H1 (cell line): Measurements from ENCODE around the gene PKN3. TPM values are rescaled to one million over a fixed set of nuclear protein-coding genes. Genes with fewer than 3 reads are reported as not detected.

ENCODE experiments used
- CTCF ChIA-PET: fragments of 300-600 bp; sonication (Branson Sonifier 250); formaldehyde crosslinking; loops from one replicate; lab custom pipeline; 2021; ENCODE audit not compliant: partially characterized antibody; lab: Charles Lee
- POLR2A ChIA-PET: fragments of 300-600 bp; sonication (Branson Sonifier 250); formaldehyde crosslinking; loops from one replicate; lab custom pipeline; 2021; ENCODE audit warnings: inconsistent platforms; ENCODE audit not compliant: partially characterized antibody; lab: Charles Lee
- DNase-seq, 2 experiments: peaks; one replicate each; pipeline versions ENCODE4 v3.0.0 to v3.0.0-alpha.2; 2010 to 2022; ENCODE audit warnings: low spot score in 2 of 2, low read depth in 1 of 2, mixed read lengths in 1 of 2
- FAIRE-seq: peaks from 2 replicates; lab custom pipeline; 2011; peaks lifted over from hg19 to GRCh38; lab: Jason Lieb, UNC
- H2AFZ ChIP-seq: 2 replicates; pipeline ENCODE4 v1.8.1; 2012; ENCODE audit warnings: low read length, inconsistent platforms
- H2AK5ac ChIP-seq: 2 replicates; pipeline ENCODE4 v1.6.1; 2013; ENCODE audit warnings: low read depth, low read length
- H2BK120ac ChIP-seq: replicated peaks from 2 replicates; pipeline ENCODE3; 2013; ENCODE audit warnings: low read depth, low read length, inconsistent platforms
- H2BK12ac ChIP-seq: 2 replicates; pipeline ENCODE4 v1.6.1; 2013; ENCODE audit warnings: low read depth, low read length
- H2BK15ac ChIP-seq: 2 replicates; pipeline ENCODE4 v1.6.1; 2013; ENCODE audit warnings: low read length
- H2BK20ac ChIP-seq: 2 replicates; pipeline ENCODE4 v1.6.1; 2013; ENCODE audit warnings: low read length
- H2BK5ac ChIP-seq: 2 replicates; pipeline ENCODE4 v1.6.1; 2013; ENCODE audit warnings: low read depth, low read length
- H3K14ac ChIP-seq: 2 replicates; pipeline ENCODE4 v1.6.1; 2013; ENCODE audit warnings: inconsistent platforms; ENCODE audit not compliant: insufficient read length
- H3K18ac ChIP-seq: 2 replicates; pipeline ENCODE4 v1.6.1; 2013; ENCODE audit warnings: low read length; ENCODE audit errors: extremely low read depth
- H3K23ac ChIP-seq: 2 replicates; pipeline ENCODE4 v1.6.1; 2013; ENCODE audit warnings: inconsistent platforms; ENCODE audit not compliant: insufficient read length
- H3K23me2 ChIP-seq: 2 replicates; pipeline ENCODE4 v1.6.1; 2013; ENCODE audit warnings: low read depth, low read length
- H3K27ac ChIP-seq: 2 replicates; pipeline ENCODE4 v1.6.1; 2011; ENCODE audit warnings: low read depth, low read length, inconsistent platforms
- H3K27me3 ChIP-seq, 4 experiments: replicated peaks in 1 of 4; 1 replicate in 1 of 4; 2 replicates in 3 of 4; pipeline versions ENCODE4 v1.6.1 to v1.8.1; 2011 to 2013; ENCODE audit warnings: low read length in 3 of 4, mild to moderate bottlenecking in 3 of 4, inconsistent platforms in 2 of 4, mixed read lengths in 2 of 4, moderate library complexity in 1 of 4; ENCODE audit not compliant: control insufficient read depth in 3 of 4, insufficient read depth in 3 of 4; ENCODE audit errors: extremely low read depth in 1 of 4
- H3K36me3 ChIP-seq, 4 experiments: 2 replicates each; pipeline versions ENCODE4 v1.6.1 to v1.8.1; 2011 to 2013; ENCODE audit warnings: mild to moderate bottlenecking in 4 of 4, low read length in 3 of 4, moderate library complexity in 2 of 4, control low read depth in 1 of 4, inconsistent platforms in 1 of 4; ENCODE audit not compliant: insufficient read depth in 4 of 4, control insufficient read depth in 2 of 4
- H3K4ac ChIP-seq: replicated peaks from 2 replicates; pipeline ENCODE3; 2013; ENCODE audit warnings: low read length, low read depth, mixed read lengths, inconsistent platforms; ENCODE audit not compliant: insufficient read length
- H3K4me1 ChIP-seq, 4 experiments: replicated peaks in 1 of 4; 1 replicate in 1 of 4; 2 replicates in 3 of 4; pipeline versions ENCODE4 v1.6.1 to v1.8.1; 2011 to 2013; ENCODE audit warnings: low read length in 3 of 4, inconsistent platforms in 2 of 4, mixed read lengths in 1 of 4; ENCODE audit not compliant: insufficient read depth in 4 of 4, control insufficient read depth in 3 of 4
- H3K4me2 ChIP-seq, 2 experiments: 2 replicates each; pipeline versions ENCODE4 v1.6.1 to v1.8.1; 2011 to 2013; ENCODE audit warnings: low read depth in 2 of 2, low read length in 2 of 2, control low read depth in 1 of 2, inconsistent platforms in 1 of 2, mild to moderate bottlenecking in 1 of 2; ENCODE audit not compliant: insufficient read depth in 1 of 2
- H3K4me3 ChIP-seq, 4 experiments: fragments of 200-600, 300-600 bp in 1 of 4; sonication (generic), shearing (Covaris generic), sonication (Bioruptor Twin) in 1 of 4; 2 replicates each; pipeline versions ENCODE4 v1.5.1 to v1.8.1; 2011 to 2016; ENCODE audit warnings: low read length in 4 of 4, low read depth in 3 of 4, control low read depth in 2 of 4, inconsistent platforms in 2 of 4, mild to moderate bottlenecking in 2 of 4, mixed read lengths in 1 of 4, moderate library complexity in 1 of 4; ENCODE audit not compliant: insufficient read depth in 2 of 4; ENCODE audit errors: extremely low read depth in 1 of 4
- H3K56ac ChIP-seq: replicated peaks from 2 replicates; pipeline ENCODE3; 2013; ENCODE audit warnings: low read depth, mild to moderate bottlenecking, mixed read lengths, low read length, inconsistent platforms; ENCODE audit not compliant: insufficient read length
- H3K79me1 ChIP-seq: 2 replicates; pipeline ENCODE4 v1.6.1; 2013; ENCODE audit warnings: low read depth, low read length, control low read depth
- H3K79me2 ChIP-seq, 2 experiments: 2 replicates each; pipeline versions ENCODE4 v1.6.1 to v1.8.1; 2012 to 2013; ENCODE audit warnings: low read length in 2 of 2, mild to moderate bottlenecking in 2 of 2, inconsistent platforms in 1 of 2; ENCODE audit not compliant: insufficient read depth in 2 of 2, control insufficient read depth in 1 of 2
- H3K9ac ChIP-seq, 4 experiments: replicated peaks in 1 of 4; 1 replicate in 1 of 4; 2 replicates in 3 of 4; pipeline versions ENCODE4 v1.6.1 to v1.8.1; 2011 to 2013; ENCODE audit warnings: low read depth in 3 of 4, low read length in 3 of 4, control low read depth in 2 of 4, mild to moderate bottlenecking in 2 of 4, moderate library complexity in 2 of 4, inconsistent platforms in 1 of 4; ENCODE audit errors: extremely low read depth in 1 of 4
- H3K9me3 ChIP-seq, 2 experiments: 2 replicates each; pipeline versions ENCODE4 v1.6.1 to v1.8.1; 2012 to 2013; ENCODE audit warnings: mild to moderate bottlenecking in 2 of 2, moderate library complexity in 2 of 2, control low read depth in 1 of 2, inconsistent platforms in 1 of 2, low read depth in 1 of 2, low read length in 1 of 2, mixed read lengths in 1 of 2; ENCODE audit not compliant: insufficient read depth in 2 of 2
- H4K20me1 ChIP-seq, 2 experiments: replicated peaks in 1 of 2; 2 replicates each; pipeline versions ENCODE3 to v1.8.1; 2011 to 2013; ENCODE audit warnings: inconsistent platforms in 2 of 2, low read length in 2 of 2, mild to moderate bottlenecking in 1 of 2; ENCODE audit not compliant: insufficient read depth in 2 of 2, control insufficient read depth in 1 of 2
- H4K5ac ChIP-seq: 2 replicates; pipeline ENCODE4 v1.6.1; 2013; ENCODE audit warnings: low read length, low read depth, mixed read lengths, inconsistent platforms; ENCODE audit not compliant: insufficient read length
- H4K8ac ChIP-seq: 2 replicates; pipeline ENCODE4 v1.8.0; 2013; ENCODE audit warnings: mild to moderate bottlenecking, moderate library complexity, low read length, inconsistent platforms; ENCODE audit not compliant: insufficient read depth; ENCODE audit errors: extremely low read depth
- H4K91ac ChIP-seq: replicated peaks from 2 replicates; pipeline ENCODE3; 2013; ENCODE audit warnings: low read length, mixed read lengths, inconsistent platforms; ENCODE audit not compliant: insufficient read length
- ASH2L ChIP-seq: fragments of 200-600, 300-600 bp; sonication (generic); IDR thresholded peaks from one replicate; pipeline ENCODE4 v1.7.1; 2017; ENCODE audit warnings: low read length
- CBX5 ChIP-seq: fragments of 300-800, 300-1000 bp; sonication (generic); IDR thresholded peaks from 2 replicates; pipeline ENCODE4 v1.7.1; 2016; ENCODE audit warnings: antibody characterized with exemption, low read length, low read depth
- EGR1 ChIP-seq: IDR thresholded peaks from 2 replicates; pipeline ENCODE4 v1.6.1; 2011; ENCODE audit warnings: low read depth, low read length, borderline replicate concordance
- EP300 ChIP-seq, 2 experiments: IDR thresholded peaks; 1 replicate in 1 of 2; 2 replicates in 1 of 2; pipeline ENCODE4 v1.6.1; 2011 to 2012; ENCODE audit warnings: low read depth in 2 of 2, low read length in 2 of 2, mild to moderate bottlenecking in 2 of 2, borderline replicate concordance in 1 of 2, inconsistent platforms in 1 of 2, moderate library complexity in 1 of 2
- GTF2F1 ChIP-seq: IDR thresholded peaks from 2 replicates; pipeline ENCODE4 v1.6.1; 2012; ENCODE audit warnings: low read depth, low read length, improper control_type of control experiment, borderline replicate concordance
- MAFK ChIP-seq: IDR thresholded peaks from 2 replicates; pipeline ENCODE4 v1.6.1; 2012; ENCODE audit warnings: low read depth, mild to moderate bottlenecking, improper control_type of control experiment, low read length
- POU5F1 ChIP-seq: IDR thresholded peaks from 2 replicates; pipeline ENCODE4 v1.6.1; 2011; ENCODE audit warnings: low read depth, mild to moderate bottlenecking, low read length, moderate library complexity
- RXRA ChIP-seq: IDR thresholded peaks from 2 replicates; pipeline ENCODE4 v1.6.1; 2011; ENCODE audit warnings: low read depth, mild to moderate bottlenecking, low read length, moderate library complexity; ENCODE audit not compliant: insufficient read depth
- SAP30 ChIP-seq: fragments of 300-600 bp; sonication (generic); IDR thresholded peaks from 2 replicates; pipeline ENCODE4 v1.7.1; 2012; ENCODE audit warnings: low read length, moderate library complexity, mild to moderate bottlenecking, inconsistent platforms; ENCODE audit not compliant: insufficient read depth, insufficient replicate concordance
- SIX5 ChIP-seq: IDR thresholded peaks from 2 replicates; pipeline ENCODE4 v1.6.1; 2011; ENCODE audit warnings: mild to moderate bottlenecking, low read depth, low read length
- SP2 ChIP-seq: IDR thresholded peaks from 2 replicates; pipeline ENCODE4 v1.6.1; 2012; ENCODE audit warnings: mild to moderate bottlenecking, low read length, inconsistent platforms
- TAF7 ChIP-seq: optimal IDR thresholded peaks from 2 replicates; pipeline ENCODE3; 2011; ENCODE audit warnings: low read depth, mild to moderate bottlenecking, inconsistent platforms, low read length, moderate library complexity, borderline replicate concordance
- WGBS, 2 experiments: shearing (Covaris generic) in 1 of 2; methylation state at CpG; one replicate each; pipeline versions ENCODE4 v1.1.6 to v1.1.7; 2013 to 2015; ENCODE audit warnings: low lambda C conversion rate in 2 of 2, mixed read lengths in 2 of 2, inconsistent platforms in 1 of 2, low coverage in 1 of 2, missing lambda C conversion rate in 1 of 2; ENCODE audit not compliant: insufficient replicate concordance in 2 of 2, insufficient coverage in 1 of 2, insufficient read length in 1 of 2; ENCODE audit errors: extremely low coverage in 1 of 2, missing lambda C conversion rate in 1 of 2; 5-methylcytosine and 5-hydroxymethylcytosine counted together
- polyA plus RNA-seq, 7 experiments: library from polyadenylated mRNA; depleted of rRNA in 3 of 7; stranded (reverse) in 5 of 7; unstranded in 2 of 7; fragments of >200 nt in 5 of 7; fragments of 200-250 nt in 2 of 7; gene quantifications; 1 replicate in 5 of 7; 2 replicates in 1 of 7; 4 replicates in 1 of 7; pipeline versions ENCODE4 v1.2.1 to v1.2.3, GENCODE V29; 2011 to 2013; ENCODE audit warnings: missing spikeins in 2 of 7, mixed read lengths in 2 of 7
- total RNA-seq: library from RNA; stranded (reverse); fragmentation: NEBNext Ultra II Directional; extraction: Animal tissue kit (Norgen Biotek cat#: 25700); gene quantifications from 2 replicates; pipeline ENCODE4 v1.2.1, GENCODE V29; 2021

PKN3 gene
- total and polyA plus RNA-seq, 2 of the 8 experiments (the other 6 are each of a cell fraction or from before 2014, with no cell fraction given): 15.7 to 16.3 TPM

- Histone ChIP-seq H3K23ac (no peak overlapping the region), H2BK15ac (no peak overlapping the region), H2BK20ac (no peak overlapping the region), H3K18ac (no peak overlapping the region), H4K8ac (no peak overlapping the region), H2BK12ac (no peak overlapping the region), H2AFZ (no peak overlapping the region), H3K4me1 (peaks cover 0 to 3% (median 0%) of the 10 kb centered on the region in 4 experiments; a peak in 3 of 7 replicates), H3K56ac (no peak overlapping the region), H3K4ac (no peak overlapping the region), H3K4me2 (no peak overlapping the region), H3K79me1 (peaks cover 3% of the 10 kb centered on the region; the same call in 1 of the 2 replicates), H4K20me1 (peaks cover 0 to 2% of the 10 kb centered on the region in 2 experiments), H3K79me2 (no peaks in the 10 kb centered on the region), H3K23me2 (peaks cover 4% of the 10 kb centered on the region), H3K27me3 (no peaks in the 10 kb centered on the region), H3K9ac (no peak overlapping the region), H3K36me3 (peaks cover 0 to 15% (median 10%) of the 10 kb centered on the region in 4 experiments; a peak in 4 of 8 replicates), H2AK5ac (no peak overlapping the region), H3K4me3 (no peak overlapping the region), H4K5ac (no peak overlapping the region), H3K14ac (no peak overlapping the region), H4K91ac (no peak overlapping the region), H3K27ac (no peak overlapping the region), H2BK120ac (no peak overlapping the region), H2BK5ac (no peak overlapping the region), H3K9me3 (no peaks in the 10 kb centered on the region)
- 94% methylated on average over 22 of the region's 22 CpGs; no CpG with 5 or more reads in 1 of the 2 experiments for WGBS, 2 experiments
- POLR2A ChIA-PET: interaction anchor here (4.8 to 13.5 kb wide), 3 partner anchors 12 to 37 kb away, joined by 49 to 133 read pairs (median 52); partner anchors contain the start of gene SET
- FAIRE-seq (no peak), DNase-seq (no peak)
- CTCF ChIA-PET: interaction anchor here (1.5 kb wide), 1 partner anchor 73 kb away, joined by 3 read pairs; no protein-coding TSS in a partner anchor
- TF ChIP-seq POU5F1 (no peak), RXRA (no peak), EGR1 (no peak), MAFK (no peak), ASH2L (no peak), CBX5 (no peak), SIX5 (no peak), SP2 (no peak), EP300 (IDR thresholded peaks at IDR 0.05; ENCODE audit: borderline replicate concordance in 1 of 2, low read depth in 2 of 2, low read length in 2 of 2) (no peak), SAP30 (no peak), GTF2F1 (no peak), TAF7 (no peak)
These were observed 18.7 kb downstream of the PKN3 start for GRCh38 chr9:128720841-128721486.
